GM12891 (cell line): ENCODE data around the gene ZNF70.

ENCODE experiments used
- DNase-seq: peaks from one replicate; pipeline ENCODE4 v3.0.0; 2011; ENCODE audit warnings: low spot score; ENCODE audit not compliant: insufficient read length
- FAIRE-seq: peaks from 2 replicates; lab custom pipeline; 2011; peaks lifted over from hg19 to GRCh38; lab: Jason Lieb, UNC
- PAX5 ChIP-seq: IDR thresholded peaks from 2 replicates; pipeline ENCODE4 v1.6.1; 2011; ENCODE audit warnings: low read length, moderate library complexity, mild to moderate bottlenecking; ENCODE audit not compliant: insufficient read depth, severe bottlenecking
- POLR2A ChIP-seq: IDR thresholded peaks from 2 replicates; pipeline ENCODE4 v1.6.1; 2011; ENCODE audit warnings: low read depth, low read length, control low read depth
- POLR2AphosphoS5 ChIP-seq: IDR thresholded peaks from 2 replicates; pipeline ENCODE4 v1.6.1; 2011; ENCODE audit warnings: low read depth, low read length, control low read depth
- POU2F2 ChIP-seq: IDR thresholded peaks from 2 replicates; pipeline ENCODE4 v1.6.1; 2011; ENCODE audit warnings: low read depth, mild to moderate bottlenecking, control low read depth, low read length, moderate library complexity
- SPI1 ChIP-seq: IDR thresholded peaks from 2 replicates; pipeline ENCODE4 v1.6.1; 2011; ENCODE audit warnings: low read depth, low read length, control low read depth
- TAF1 ChIP-seq: IDR thresholded peaks from 2 replicates; pipeline ENCODE4 v1.6.1; 2011; ENCODE audit warnings: low read depth, low read length, control low read depth

The ZNF70 gene

DNA sequence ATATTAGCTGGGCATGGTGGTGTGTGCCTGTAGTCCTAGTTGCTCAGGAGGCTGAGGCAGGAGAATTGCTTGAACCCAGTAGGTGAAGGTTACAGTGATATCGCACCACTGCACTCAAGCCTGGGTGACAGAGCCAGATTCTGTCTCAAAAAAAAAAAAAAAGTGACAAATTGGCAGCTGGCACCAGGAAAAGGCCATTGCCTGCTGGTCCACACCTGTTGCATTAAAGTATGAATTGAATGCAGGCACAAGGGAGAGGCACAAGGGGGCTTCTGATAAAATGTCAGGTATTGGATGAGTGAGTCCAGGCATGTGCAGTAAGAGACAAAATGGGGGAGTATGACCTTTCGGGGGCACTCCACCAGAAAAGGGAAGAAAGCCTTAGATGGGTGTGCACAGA lies 28.2 kb downstream of the ZNF70 start:
- no peak for DNase-seq
- no peak for TF ChIP-seq PAX5
- no peak for TF ChIP-seq POU2F2
- TF ChIP-seq SPI1: no peak
- no peak for TF ChIP-seq TAF1
- no peak for TF ChIP-seq POLR2A
- TF ChIP-seq POLR2AphosphoS5: no peak
- FAIRE-seq: no peak

GRCh38 chr22:23722160-23722559 lies 28.8 kb downstream of the ZNF70 start:
- FAIRE-seq: no peak
- DNase-seq: no peak
- no peak for TF ChIP-seq TAF1

GRCh38 chr22:23720855-23721254 lies 30.1 kb downstream of the ZNF70 start:
- no peak for DNase-seq
- no peak for FAIRE-seq
- TF ChIP-seq SPI1: no peak
- TF ChIP-seq POLR2A: no peak
- no peak for TF ChIP-seq PAX5
- no peak for TF ChIP-seq TAF1
- no peak for TF ChIP-seq POLR2AphosphoS5
- no peak for TF ChIP-seq POU2F2

DNA sequence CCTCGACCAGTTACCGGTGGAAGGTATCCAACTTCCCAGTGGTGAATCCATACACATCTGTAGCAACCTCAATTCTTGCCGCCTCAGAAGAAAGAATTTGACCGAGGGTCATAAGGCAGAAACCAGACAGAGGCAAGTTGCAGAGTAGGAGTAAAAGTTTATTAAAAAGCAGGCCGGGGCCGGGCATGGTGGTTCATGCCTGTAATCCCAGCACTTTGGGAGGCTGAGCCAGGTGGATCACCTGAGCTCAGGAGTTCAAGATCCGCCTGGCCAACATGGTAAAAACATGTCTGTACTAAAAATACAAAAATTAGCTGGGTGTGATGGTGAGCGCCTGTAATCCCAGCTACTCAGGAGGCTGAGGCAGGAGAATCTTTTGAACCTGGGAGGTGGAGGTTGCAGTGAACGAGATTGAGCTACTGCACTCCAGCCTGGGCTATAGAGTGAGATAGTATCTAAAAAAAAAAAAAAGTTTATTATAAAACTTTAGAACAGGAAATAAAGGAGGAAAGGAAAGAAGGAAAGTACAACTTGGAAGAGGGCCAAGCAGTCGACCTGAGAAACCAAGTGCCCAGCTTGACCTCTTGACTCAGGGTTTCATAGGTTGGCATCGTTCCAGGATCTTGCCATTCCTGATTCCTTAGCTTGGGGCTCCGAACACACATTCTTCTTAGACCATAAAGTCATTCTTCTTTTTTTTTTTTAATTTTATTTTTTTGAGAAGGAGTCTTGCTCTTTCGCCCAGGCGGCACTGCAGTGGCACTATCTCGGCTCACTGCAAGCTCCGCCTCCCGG lies 32.3 kb downstream of the ZNF70 start:
- FAIRE-seq (no peak), DNase-seq (no peak)
- no peak for TF ChIP-seq POU2F2
- TF ChIP-seq PAX5: no peak
- TF ChIP-seq POLR2A: no peak
- no peak for TF ChIP-seq POLR2AphosphoS5
- no peak for TF ChIP-seq SPI1
- TF ChIP-seq TAF1: no peak

GRCh38 chr22:23716811-23717801 lies 33.8 kb downstream of the ZNF70 start:
- DNase-seq (peak; percentile 96), FAIRE-seq (peak; percentile 100)
- TF ChIP-seq POU2F2 (peak; percentile 54; the same call in 1 of the 2 replicates), POLR2AphosphoS5 (peak; percentile 74), SPI1 (no peak), POLR2A (peak; percentile 68), TAF1 (0 out of 2 replicates have a peak, but pooled peaks have one; percentile 45), PAX5 (peak; percentile 18)

GRCh38 chr22:23715806-23716375 lies 35.0 kb downstream of the ZNF70 start:
- peak; percentile 69 for FAIRE-seq

GRCh38 chr22:23714596-23715578 lies 36.0 kb downstream of the ZNF70 start:
- DNase-seq: no peak
- TF ChIP-seq POU2F2: no peak
- TF ChIP-seq POLR2AphosphoS5: no peak
- TF ChIP-seq POLR2A: no peak
- TF ChIP-seq SPI1: no peak
- no peak for TF ChIP-seq PAX5
- TF ChIP-seq TAF1: no peak
- FAIRE-seq: peak; percentile 23

More at GRCh38 chr22:23715806-23716375, 35.0 kb downstream of the ZNF70 start:
- DNase-seq: no peak
- TF ChIP-seq POLR2A (no peak), POU2F2 (no peak), TAF1 (no peak)

GRCh38 chr22:23713696-23714595 lies 37.0 kb downstream of the ZNF70 start:
- TF ChIP-seq TAF1: no peak
- no peak for TF ChIP-seq SPI1
- no peak for TF ChIP-seq POU2F2
- no peak for TF ChIP-seq POLR2A
- no peak for TF ChIP-seq PAX5
- no peak for DNase-seq
- FAIRE-seq: no peak
